ENCODE data around the gene HNRNPF.

HNRNPF gene

DNA sequence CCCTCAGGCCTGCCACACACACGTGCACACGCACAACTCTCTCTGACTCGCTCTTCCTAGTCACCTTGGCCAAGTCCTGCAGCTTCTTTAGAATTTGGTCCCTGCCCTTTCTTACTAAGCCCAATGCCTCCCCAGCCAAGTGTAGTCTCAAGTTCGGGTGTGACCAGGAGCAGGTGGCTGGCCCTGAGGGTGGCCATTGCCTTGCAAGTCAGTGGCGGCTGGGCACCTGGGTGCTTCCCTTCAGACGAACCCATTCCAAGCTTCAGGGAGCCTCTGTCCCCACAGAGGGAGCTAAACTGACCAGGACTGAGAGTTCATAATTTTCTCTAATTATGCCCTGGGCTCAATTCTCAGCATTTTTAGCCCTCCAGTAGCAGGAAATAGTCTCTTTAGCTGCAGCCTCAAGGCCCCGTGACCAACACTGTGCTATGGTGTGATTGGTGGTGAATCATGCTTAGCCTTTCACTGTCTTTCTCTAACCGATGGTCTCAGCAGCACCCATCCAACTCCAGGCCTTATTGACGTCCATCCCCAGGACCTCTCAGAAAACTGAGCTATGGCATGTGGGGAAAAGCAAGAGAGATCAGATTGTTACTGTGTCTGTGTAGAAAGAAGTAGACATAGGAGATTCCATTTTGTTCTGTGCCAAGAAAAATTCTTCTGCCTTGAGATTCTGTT lies 72.2 kb downstream of the HNRNPF start:
- DNase-seq, result no peak

GRCh38 chr10:43336061-43336460 lies 72.9 kb downstream of the HNRNPF start:
- DNase-seq, result no peak
- in situ Hi-C loops (cut with MboI; ENCODE audit: low pct_unique_long_range_greater_than_20kb, low sequenced_read_pairs), result no loop called here

More for the DNA sequence above, 72.2 kb downstream of the HNRNPF start:
- in situ Hi-C loops (cut with MboI; ENCODE audit: low pct_unique_long_range_greater_than_20kb, low sequenced_read_pairs), result no loop called here
